Keratinocyte (primary cell): ENCODE results near the gene SLC27A3. TPM values are rescaled to one million over a fixed set of nuclear protein-coding genes. Genes with fewer than 3 reads are reported as not detected.

Experiments
- DNase-seq: peaks from one replicate; pipeline ENCODE4 v3.0.0-alpha.2; 2011; ENCODE audit warnings: low read depth, missing footprints, low spot score
- FAIRE-seq: peaks from 2 replicates; lab custom pipeline; 2011; peaks lifted over from hg19 to GRCh38; lab: Jason Lieb, UNC
- H2AFZ ChIP-seq: 2 replicates; pipeline ENCODE4 v1.6.0; 2012; ENCODE audit warnings: low read length, control low read depth, inconsistent platforms; ENCODE audit not compliant: control insufficient read depth
- H3K27ac ChIP-seq: 2 replicates; pipeline ENCODE4 v1.5.1; 2011; ENCODE audit warnings: low read length; ENCODE audit not compliant: control insufficient read depth, insufficient read depth
- H3K27me3 ChIP-seq: 3 replicates; pipeline ENCODE4 v1.6.0; 2011; ENCODE audit warnings: low read length; ENCODE audit not compliant: control insufficient read depth, insufficient read depth; ENCODE audit errors: extremely low read depth
- H3K36me3 ChIP-seq, 2 experiments: 2 replicates in 1 of 2; 3 replicates in 1 of 2; pipeline ENCODE4 v1.5.1; 2011; ENCODE audit warnings: low read length in 2 of 2, mild to moderate bottlenecking in 1 of 2; ENCODE audit not compliant: control insufficient read depth in 2 of 2, insufficient read depth in 2 of 2; ENCODE audit errors: extremely low read depth in 1 of 2
- H3K4me1 ChIP-seq: 3 replicates; pipeline ENCODE4 v1.5.1; 2011; ENCODE audit warnings: low read length; ENCODE audit not compliant: control insufficient read depth, insufficient read depth; ENCODE audit errors: extremely low read depth
- H3K4me2 ChIP-seq: 3 replicates; pipeline ENCODE4 v1.6.0; 2011; ENCODE audit warnings: low read depth, low read length; ENCODE audit not compliant: control insufficient read depth, insufficient read depth; ENCODE audit errors: extremely low read depth
- H3K4me3 ChIP-seq, 3 experiments: fragments of 200-600 bp in 1 of 3; sonication (generic) in 1 of 3; 2 replicates in 2 of 3; 3 replicates in 1 of 3; pipeline ENCODE4 v1.5.1; 2011 to 2016; ENCODE audit warnings: low read length in 3 of 3, mild to moderate bottlenecking in 3 of 3, control low read depth in 2 of 3, inconsistent platforms in 1 of 3, low read depth in 1 of 3, mixed read lengths in 1 of 3, mixed run types in 1 of 3, moderate library complexity in 1 of 3; ENCODE audit not compliant: control insufficient read depth in 2 of 3, insufficient read depth in 2 of 3; ENCODE audit errors: extremely low read depth in 1 of 3
- H3K79me2 ChIP-seq: 2 replicates; pipeline ENCODE4 v1.6.0; 2012; ENCODE audit warnings: low read length; ENCODE audit not compliant: control insufficient read depth, insufficient read depth
- H3K9ac ChIP-seq: 3 replicates; pipeline ENCODE4 v1.6.0; 2011; ENCODE audit warnings: low read length; ENCODE audit not compliant: control insufficient read depth, insufficient read depth; ENCODE audit errors: extremely low read depth
- H3K9me1 ChIP-seq: 3 replicates; pipeline ENCODE4 v1.6.0; 2011; ENCODE audit warnings: low read length; ENCODE audit not compliant: control insufficient read depth, insufficient read depth; ENCODE audit errors: extremely low read depth
- H3K9me3 ChIP-seq: 2 replicates; pipeline ENCODE4 v1.5.1; 2012; ENCODE audit warnings: low read depth, low read length; ENCODE audit not compliant: control insufficient read depth
- H4K20me1 ChIP-seq: 3 replicates; pipeline ENCODE4 v1.6.0; 2011; ENCODE audit warnings: low read length; ENCODE audit not compliant: control insufficient read depth, insufficient read depth; ENCODE audit errors: extremely low read depth
- CTCF ChIP-seq, 3 experiments: IDR thresholded peaks in 1 of 3; conservative IDR thresholded peaks in 1 of 3; optimal IDR thresholded peaks in 1 of 3; 2 replicates in 2 of 3; 3 replicates in 1 of 3; pipeline versions ENCODE3 to v1.5.1; 2011; ENCODE audit warnings: low read length in 3 of 3, mild to moderate bottlenecking in 3 of 3, moderate library complexity in 2 of 3, control low read depth in 1 of 3, inconsistent platforms in 1 of 3; ENCODE audit not compliant: insufficient read depth in 2 of 3; ENCODE audit errors: extremely low read depth in 1 of 3
- EZH2 ChIP-seq: IDR thresholded peaks from one replicate; pipeline ENCODE4 v1.6.1; 2012; ENCODE audit warnings: inconsistent platforms, mild to moderate bottlenecking, low read length, moderate library complexity
- dilution Hi-C: fragments of 300-500 bp; cut with MboI; formaldehyde crosslinking; loops from one replicate; pipeline ENCODE4 v1.7.0; 2020; ENCODE audit warnings: low sequenced_read_pairs; ENCODE audit not compliant: extremely low pct_ligation_motif_present
- polyA plus RNA-seq, 5 experiments: library from polyadenylated mRNA; depleted of rRNA in 3 of 5; stranded (reverse) in 3 of 5; stranded (forward) in 1 of 5; unstranded in 1 of 5; fragments of >200 nt; gene quantifications; 1 replicate in 1 of 5; 2 replicates in 3 of 5; 3 replicates in 1 of 5; pipeline versions ENCODE4 v1.2.1 to v1.2.3, GENCODE V29; 2011 to 2012; ENCODE audit warnings: missing spikeins in 2 of 5, low read depth in 1 of 5, low replicate concordance in 1 of 5

The SLC27A3 gene
- polyA plus RNA-seq, 1 donor (not counting 4 experiments of a cell fraction or from before 2014, with no cell fraction given): 7.4 TPM

GRCh38 chr1:153746174-153746573, 29.0 kb upstream of the SLC27A3 start:
- no peak for FAIRE-seq
- Histone ChIP-seq H3K9me3 (no peaks in the 10 kb centered on the region), H4K20me1 (no peaks in the 10 kb centered on the region), H3K27ac (no peak overlapping the region), H3K79me2 (no peaks in the 10 kb centered on the region), H2AFZ (no peak overlapping the region), H3K4me2 (no peak overlapping the region), H3K27me3 (no peaks in the 10 kb centered on the region), H3K36me3 (peaks cover 35 to 53% of the 10 kb centered on the region in 2 experiments), H3K4me3 (no peak overlapping the region), H3K9me1 (no peaks in the 10 kb centered on the region), H3K9ac (no peak overlapping the region), H3K4me1 (peaks cover 3% of the 10 kb centered on the region)
- dilution Hi-C loops: loop anchor here (10.0 kb wide), 1 partner anchor 61 kb away; no protein-coding TSS in a partner anchor
- TF ChIP-seq EZH2 (no peak), CTCF (optimal IDR thresholded peaks at IDR 0.05 in 1 of 3, IDR thresholded peaks at IDR 0.05 in 1 of 3, conservative IDR thresholded peaks at IDR 0.05 in 1 of 3; ENCODE audit: extremely low read depth in 1 of 3, insufficient read depth in 2 of 3, low read length in 3 of 3) (no peak)
- DNase-seq: no peak

- Histone ChIP-seq H3K27ac (no peak overlapping the region), H3K9me1 (no peaks in the 10 kb centered on the region), H3K36me3 (peaks cover 40 to 49% of the 10 kb centered on the region in 2 experiments), H3K9me3 (no peaks in the 10 kb centered on the region), H3K27me3 (no peaks in the 10 kb centered on the region), H3K9ac (no peak overlapping the region), H2AFZ (no peak overlapping the region), H3K4me3 (no peak overlapping the region), H3K4me2 (no peak overlapping the region), H3K79me2 (no peaks in the 10 kb centered on the region), H4K20me1 (no peaks in the 10 kb centered on the region), H3K4me1 (no peaks in the 10 kb centered on the region)
- dilution Hi-C loops: loop anchor here (10.0 kb wide), 1 partner anchor 64 kb away; no protein-coding TSS in a partner anchor
- DNase-seq: no peak
- TF ChIP-seq CTCF (optimal IDR thresholded peaks at IDR 0.05 in 1 of 3, IDR thresholded peaks at IDR 0.05 in 1 of 3, conservative IDR thresholded peaks at IDR 0.05 in 1 of 3; ENCODE audit: extremely low read depth in 1 of 3, insufficient read depth in 2 of 3, low read length in 3 of 3) (no peak), EZH2 (no peak)
- FAIRE-seq: no peak
Measured at GRCh38 chr1:153748903-153749302, 26.3 kb upstream of the SLC27A3 start.
